ENCODE results near the gene SPEM1.
"Not testable (repeated sequence)": the region's sequence is repeated elsewhere in the genome, so short reads cannot be mapped to it uniquely, and the experiment has no call there.

Gene SPEM1

GRCh38 chr17:7443499-7444485 lies 23.7 kb downstream of the SPEM1 start:
- DNase-seq, result no peak

- no peak for DNase-seq
Measured at GRCh38 chr17:7444682-7445618, 24.8 kb downstream of the SPEM1 start, which contains the start of gene CHRNB1. Gene CHRNB1 (plus strand): TSS chr17:7445061. CDS start chr17:7445128, 67 bp downstream.

- peak; percentile 73 for DNase-seq
Measured at GRCh38 chr17:7445619-7445968, 25.5 kb downstream of the SPEM1 start.

GRCh38 chr17:7448461-7448860 lies 28.3 kb downstream of the SPEM1 start:
- no peak for DNase-seq

GRCh38 chr17:7459961-7460545 lies 39.9 kb downstream of the SPEM1 start:
- DNase-seq, result no peak

GRCh38 chr17:7460850-7461660 lies 40.9 kb downstream of the SPEM1 start:
- no peak for DNase-seq

GRCh38 chr17:7462474-7463371 lies 42.6 kb downstream of the SPEM1 start:
- DNase-seq, result no peak

GRCh38 chr17:7463372-7463846 lies 43.3 kb downstream of the SPEM1 start:
- DNase-seq, result no peak

- no peak for DNase-seq
Measured at GRCh38 chr17:7464081-7464480, 44.0 kb downstream of the SPEM1 start.

- DNase-seq, result no peak
Measured at GRCh38 chr17:7465597-7466275, 45.6 kb downstream of the SPEM1 start.

- DNase-seq, result no peak
Measured at GRCh38 chr17:7466318-7466638, 46.2 kb downstream of the SPEM1 start.

- DNase-seq, result no peak
Measured at GRCh38 chr17:7466639-7467341, 46.7 kb downstream of the SPEM1 start.

- no peak for DNase-seq
Measured at GRCh38 chr17:7467498-7467897, 47.4 kb downstream of the SPEM1 start.

- DNase-seq, result no peak
Measured at GRCh38 chr17:7468290-7468689, 48.2 kb downstream of the SPEM1 start.

GRCh38 chr17:7468804-7469389 lies 48.8 kb downstream of the SPEM1 start:
- no peak for DNase-seq

GRCh38 chr17:7469843-7470242 lies 49.7 kb downstream of the SPEM1 start:
- DNase-seq, result not testable (repeated sequence)

GRCh38 chr17:7470457-7470973 lies 50.4 kb downstream of the SPEM1 start:
- not testable (repeated sequence) for DNase-seq

Data from activated effector memory CD4-positive, alpha-beta T cell treated with anti-CD3 and anti-CD28 coated beads, Interleukin-2, amount 50 U/mL, for 16 hours (primary cell).